Stimulated activated CD4-positive, alpha-beta T cell treated with anti-CD3 and anti-CD28 coated beads, Interleukin-4, amount 100 ng/mL, for 4 hours (primary cell): ENCODE measurements around the gene HSPH1.
"Not testable (repeated sequence)": the region's sequence is repeated elsewhere in the genome, so short reads cannot be mapped to it uniquely, and the experiment has no call there.

ENCODE experiments used
- DNase-seq, 2 experiments: peaks; one replicate each; pipeline ENCODE4 v3.0.0-alpha.2; 2020

Gene HSPH1

GRCh38 chr13:31124204-31124603 lies 37.5 kb downstream of the HSPH1 start:
- DNase-seq = no peak

- no peak for DNase-seq
Observed at GRCh38 chr13:31122544-31123260, 39.0 kb downstream of the HSPH1 start.

- DNase-seq = no peak
Observed at GRCh38 chr13:31122143-31122542, 39.6 kb downstream of the HSPH1 start.

DNA sequence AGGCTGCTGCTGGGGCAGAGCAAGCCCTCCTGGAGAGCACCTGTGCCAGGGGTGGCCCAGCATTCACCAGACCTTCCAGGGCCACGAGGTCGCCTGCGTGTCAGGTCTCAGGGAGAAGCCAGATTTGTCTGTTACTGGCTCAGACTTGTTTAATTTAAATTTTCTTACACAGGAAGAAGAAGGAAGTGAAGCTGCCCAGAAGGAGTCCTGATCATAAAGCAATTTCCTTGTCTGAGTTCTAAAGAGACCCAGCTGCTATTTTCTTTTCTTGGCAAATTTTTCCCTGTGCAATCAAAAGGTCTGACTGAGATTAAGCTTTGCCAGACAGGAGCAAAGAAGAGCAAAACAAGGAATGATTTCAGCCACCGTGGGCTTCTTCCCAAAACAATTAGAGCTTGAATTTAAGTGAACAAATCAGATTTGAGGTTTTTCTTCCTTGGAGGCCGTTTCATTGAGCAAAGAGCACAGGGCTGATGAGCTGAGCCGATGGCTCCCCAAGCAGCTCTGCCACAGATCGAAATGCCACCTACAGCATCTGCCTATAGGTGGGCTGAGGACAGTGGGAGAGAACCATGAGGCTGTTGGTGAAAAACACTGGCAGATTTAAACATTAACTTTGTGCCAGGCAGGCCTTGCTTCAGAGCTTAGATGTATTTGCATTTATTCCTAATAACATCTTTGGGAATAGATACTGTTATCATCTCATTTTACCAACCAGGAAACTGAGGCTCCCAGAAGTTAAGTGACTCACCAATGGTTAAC lies 40.1 kb downstream of the HSPH1 start:
- DNase-seq = no peak

GRCh38 chr13:31119966-31120700 lies 41.6 kb downstream of the HSPH1 start:
- DNase-seq = no peak

- DNase-seq = no peak
Observed at GRCh38 chr13:31119526-31119925, 42.2 kb downstream of the HSPH1 start.

GRCh38 chr13:31116224-31116623 lies 45.5 kb downstream of the HSPH1 start:
- no peak for DNase-seq

DNA sequence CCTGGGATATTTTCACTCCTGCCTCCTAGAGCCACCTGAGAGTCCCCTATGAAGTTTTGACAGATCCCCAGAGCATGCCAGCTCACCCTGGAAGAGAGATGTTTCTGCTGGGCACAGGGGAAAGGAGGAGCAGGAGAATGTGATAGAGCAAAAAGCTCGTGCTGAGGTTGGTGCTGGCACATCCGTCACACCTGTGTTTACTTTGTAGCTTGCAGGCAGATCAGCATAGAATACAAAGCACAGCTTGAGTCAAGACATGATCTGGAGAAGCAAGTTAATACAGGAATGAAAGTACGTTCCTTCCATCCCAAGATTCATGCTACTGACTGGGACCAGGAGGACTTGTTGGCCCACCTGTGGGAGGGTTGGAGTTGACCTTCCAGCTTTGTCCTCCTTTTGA lies 46.1 kb downstream of the HSPH1 start:
- DNase-seq = no peak

DNA sequence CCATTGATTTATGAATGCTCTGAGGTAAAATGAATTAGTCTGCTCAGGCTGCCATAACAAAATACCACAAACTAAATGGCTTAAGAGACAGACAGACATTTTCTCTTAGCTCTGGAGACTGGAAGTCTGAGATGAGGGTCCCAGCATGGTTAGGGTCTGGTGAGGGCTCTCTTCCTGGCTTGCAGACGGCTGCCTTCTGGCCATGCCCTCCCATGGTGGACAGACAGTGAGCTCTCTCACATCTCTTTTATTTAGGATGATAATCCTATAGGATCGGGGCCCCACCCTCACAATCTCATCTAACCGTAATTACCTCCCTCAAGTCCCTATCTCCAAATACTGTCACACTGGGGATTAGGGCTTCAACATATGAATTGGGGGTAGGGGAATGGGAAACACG lies 47.1 kb downstream of the HSPH1 start:
- no peak for DNase-seq

DNA sequence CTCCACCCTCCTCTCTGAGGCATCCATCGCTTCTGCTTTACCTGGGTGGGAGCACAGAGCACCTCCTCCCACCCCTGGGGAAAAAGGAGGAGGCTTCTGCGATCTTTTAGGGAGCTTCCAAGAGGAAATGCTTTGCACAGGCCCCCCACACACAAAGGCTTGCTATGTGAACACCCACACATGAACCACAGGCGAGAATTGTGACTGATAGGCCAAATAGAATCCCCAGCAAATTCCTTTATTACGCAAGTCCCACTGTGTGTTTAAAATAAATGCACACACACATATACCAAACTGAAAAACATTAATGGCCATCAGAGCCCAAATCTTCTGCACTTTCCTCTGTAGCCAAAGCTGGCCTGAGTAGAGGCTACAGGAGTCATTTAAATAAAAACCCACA lies 50.6 kb downstream of the HSPH1 start:
- no peak for DNase-seq

DNA sequence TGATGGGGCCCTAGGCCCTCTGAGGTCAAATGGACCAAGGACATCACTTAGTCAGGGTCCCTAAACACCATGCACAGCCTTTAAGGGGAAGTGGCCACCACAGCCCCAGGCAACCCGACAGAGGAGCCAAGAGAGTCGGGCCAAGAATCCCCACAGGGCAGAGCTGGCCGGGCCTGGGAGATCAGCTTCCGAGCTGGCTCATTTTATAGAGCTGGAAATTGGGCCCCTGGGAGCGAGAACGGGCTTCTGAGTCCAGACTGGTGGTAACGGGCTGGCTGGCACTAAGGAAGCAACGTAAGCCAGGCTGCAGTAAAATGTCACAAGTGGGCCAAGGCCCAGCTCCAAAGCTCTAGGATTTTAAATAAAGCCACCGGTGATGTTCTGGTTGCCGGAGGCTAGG lies 51.1 kb downstream of the HSPH1 start:
- no peak for DNase-seq

DNA sequence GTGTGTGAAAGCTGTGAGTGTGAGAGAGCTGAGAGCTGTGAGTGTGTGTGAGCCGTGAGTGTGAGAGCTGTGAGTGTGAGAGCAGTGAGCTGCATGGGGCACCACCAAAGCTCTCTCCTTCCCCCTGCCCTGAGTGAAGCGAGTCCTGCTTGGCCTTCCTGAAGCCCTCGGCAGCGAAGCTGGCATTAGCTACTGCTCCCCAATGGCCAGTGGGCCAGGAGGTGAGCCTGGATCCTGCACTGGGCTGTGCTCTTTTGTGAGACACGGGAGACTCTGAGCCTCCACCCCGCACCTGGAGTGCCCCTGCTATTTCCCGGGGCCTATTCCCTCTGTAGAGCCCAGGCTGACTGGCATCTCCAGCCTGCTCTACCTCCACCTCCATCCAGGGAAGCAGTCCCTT lies 51.5 kb downstream of the HSPH1 start:
- DNase-seq = no peak

- DNase-seq = no peak
Observed at GRCh38 chr13:31107109-31107508, 54.6 kb downstream of the HSPH1 start.

- DNase-seq = no peak
Observed at GRCh38 chr13:31105856-31106255, 55.8 kb downstream of the HSPH1 start.

DNA sequence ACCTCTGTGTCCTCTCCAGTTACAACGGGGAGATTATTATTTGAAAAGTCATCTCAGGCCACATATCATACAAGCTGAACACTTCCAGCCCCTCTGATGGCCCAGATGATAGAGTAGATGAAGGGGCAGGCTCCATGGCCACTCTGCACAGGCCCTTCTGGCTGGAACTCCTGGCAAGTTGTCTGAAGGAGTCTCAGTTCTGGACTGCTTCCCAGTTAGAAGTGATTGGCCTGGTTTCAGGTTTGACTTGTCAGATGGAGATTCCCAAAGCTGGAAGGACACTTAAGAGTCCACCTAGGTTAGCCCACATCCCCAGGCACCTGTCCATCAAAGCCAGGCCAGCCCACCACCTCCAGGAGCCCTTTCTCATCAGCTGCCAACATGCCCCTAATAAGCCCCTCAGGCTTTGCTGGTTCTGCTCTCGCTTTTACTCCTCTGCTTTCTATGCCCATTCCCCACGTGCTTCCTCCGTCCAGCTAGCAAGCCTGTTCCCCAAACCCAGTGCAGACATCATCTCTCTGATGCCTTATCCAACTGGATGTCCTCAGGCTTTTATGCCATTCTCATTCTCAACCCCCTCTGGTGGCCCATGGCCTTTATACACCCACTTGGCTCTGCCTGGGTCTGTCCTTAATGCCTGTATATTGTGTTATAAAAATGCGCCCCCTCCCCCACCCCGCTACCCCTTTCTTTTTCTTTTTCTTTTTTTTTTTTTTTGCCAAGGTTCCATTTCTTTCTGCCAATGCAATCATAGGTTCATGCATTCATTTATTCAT lies 56.5 kb downstream of the HSPH1 start:
- no peak for DNase-seq

DNA sequence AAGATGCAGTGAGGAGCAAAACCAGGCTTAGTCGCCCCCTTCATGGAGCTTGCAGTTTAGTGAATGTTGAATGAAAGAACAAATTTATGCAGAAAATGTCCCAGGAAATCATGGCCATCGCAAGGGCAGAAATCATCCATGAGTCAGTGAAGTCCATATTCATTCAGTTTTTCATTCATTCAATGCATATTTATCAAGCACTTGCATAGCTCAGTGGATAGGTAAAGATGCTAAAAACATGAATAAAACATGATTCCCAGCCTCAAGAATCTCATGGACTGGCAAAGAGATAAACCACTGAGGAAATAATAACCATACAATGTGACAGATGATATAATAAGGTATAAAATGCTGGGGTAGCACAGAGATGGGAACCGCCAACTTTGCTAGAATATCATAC lies 58.8 kb downstream of the HSPH1 start:
- DNase-seq = no peak

DNA sequence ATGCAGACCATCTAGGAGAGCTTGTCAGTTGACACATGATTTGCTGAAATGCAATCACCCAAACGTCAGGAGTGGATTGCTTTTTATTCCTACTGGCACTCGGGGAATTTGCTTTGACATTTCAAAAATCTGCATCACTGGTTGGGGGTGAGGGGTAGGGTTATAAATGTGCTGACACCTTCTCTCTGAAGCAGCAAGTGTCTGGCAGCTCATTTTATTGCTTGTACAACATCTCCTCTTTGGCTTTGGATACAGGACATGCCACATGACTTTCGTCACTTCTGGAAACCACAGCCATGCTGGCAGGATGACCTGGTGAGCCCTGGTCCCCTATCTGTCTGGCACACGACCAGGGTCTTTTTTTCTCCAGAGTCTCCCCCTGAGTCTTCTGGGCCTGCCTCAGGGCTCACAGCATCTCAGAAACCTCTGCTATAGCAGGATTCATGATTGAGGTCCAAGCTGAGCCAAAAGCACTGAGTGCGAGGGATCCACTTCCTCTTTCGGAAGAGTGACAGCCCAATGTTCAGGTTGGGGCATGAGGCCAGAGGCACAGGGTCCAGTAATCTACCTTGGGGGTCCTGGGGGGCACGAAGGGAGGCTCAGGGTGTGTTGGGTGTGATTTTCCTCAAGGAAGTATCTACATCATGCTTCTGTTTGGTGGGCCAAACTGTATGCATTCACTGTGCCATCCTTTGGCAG lies 60.1 kb downstream of the HSPH1 start:
- no peak for DNase-seq

DNA sequence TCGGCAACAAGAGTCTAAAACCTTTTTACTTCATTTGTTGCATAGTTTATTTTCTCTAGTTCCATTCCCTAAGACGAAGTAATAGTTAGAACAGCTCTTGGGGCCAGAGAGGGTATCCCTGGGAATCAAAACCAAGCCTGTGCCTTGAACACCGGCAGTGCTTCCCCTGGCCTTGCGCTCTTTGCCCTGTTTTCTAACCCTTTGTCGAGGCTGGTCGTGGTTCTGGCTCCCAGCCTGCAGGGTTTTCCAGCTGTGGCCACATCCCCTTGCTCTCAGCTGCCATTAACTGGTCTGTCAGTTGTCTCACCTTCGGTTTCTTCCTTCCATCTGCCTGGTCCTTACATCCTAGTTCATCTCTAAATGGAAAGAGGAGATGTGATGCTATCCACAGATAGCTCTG lies 61.0 kb downstream of the HSPH1 start:
- no peak for DNase-seq

DNA sequence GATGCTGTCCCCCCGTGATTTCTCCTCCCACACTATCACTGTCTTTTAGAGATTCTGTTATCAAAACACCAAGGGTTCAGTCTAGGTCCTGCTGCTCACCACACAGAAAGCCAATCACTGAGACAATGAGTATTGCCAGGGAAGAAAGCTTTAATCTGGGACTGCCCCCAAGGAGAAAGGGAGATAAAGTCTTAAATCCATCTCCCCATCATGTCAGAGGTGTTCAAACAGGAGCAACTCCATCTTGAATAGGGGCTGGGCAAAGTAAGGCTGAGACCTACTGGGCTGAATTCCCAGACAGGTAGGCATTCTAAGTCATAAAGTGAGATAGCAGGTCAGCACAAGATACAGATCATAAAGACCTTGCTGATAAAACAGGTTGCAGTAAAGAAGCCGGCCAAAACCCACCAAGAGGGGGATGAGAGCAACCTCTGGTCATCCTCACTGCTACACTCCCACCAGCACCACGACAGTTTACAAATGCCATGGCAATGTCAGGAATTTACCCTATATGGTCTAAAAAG lies 63.7 kb downstream of the HSPH1 start:
- not testable (repeated sequence) for DNase-seq

GRCh38 chr13:31096654-31097302 lies 64.9 kb downstream of the HSPH1 start:
- DNase-seq = no peak

DNA sequence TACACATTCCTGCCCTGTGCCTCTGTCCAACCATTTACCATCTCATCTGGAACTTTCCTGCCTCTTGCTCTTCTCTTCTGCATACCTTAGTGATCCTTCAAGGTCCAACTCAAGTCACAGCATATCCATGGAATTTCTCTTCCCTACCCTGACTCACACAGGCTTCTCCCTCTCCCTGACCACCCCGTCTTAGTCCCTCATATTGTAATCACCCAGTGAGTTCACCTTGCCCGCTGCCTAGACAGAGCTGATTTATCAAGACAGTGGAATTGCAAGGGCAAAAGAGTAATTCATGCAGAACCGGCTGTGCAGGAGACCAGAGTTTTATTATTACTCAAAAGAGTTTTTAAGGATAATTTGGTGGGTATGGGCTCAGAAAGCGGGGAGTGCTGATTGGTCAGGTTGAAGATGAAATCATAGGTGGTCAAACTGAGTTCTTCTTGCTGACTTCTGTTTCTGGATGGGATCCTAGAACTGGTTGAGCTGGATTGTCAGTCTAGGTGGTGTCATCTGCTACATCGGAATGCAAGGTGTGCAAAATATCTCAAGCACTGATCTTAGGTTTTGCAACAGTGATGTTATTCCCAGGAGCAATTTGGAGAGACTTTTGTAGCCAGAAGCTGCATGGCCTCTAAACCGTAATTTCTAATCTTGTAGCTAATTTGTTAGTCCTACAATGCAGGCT lies 67.2 kb downstream of the HSPH1 start:
- DNase-seq = no peak
